Gastroesophageal sphincter (tissue), 3 donors: Measurements from ENCODE around the gene SF1.

Experiments used
- CTCF ChIP-seq, 4 experiments: fragments of 200-600 bp in 2 of 4; fragments of 450-650 bp in 2 of 4; sonication (generic) in 1 of 4; IDR thresholded peaks; one replicate each; pipeline ENCODE4 v1.5.1; 2017 to 2019; ENCODE audit warnings: antibody characterized with exemption in 4 of 4, mild to moderate bottlenecking in 2 of 4, moderate library complexity in 2 of 4
- EP300 ChIP-seq: sonication (generic); formaldehyde crosslinking; IDR thresholded peaks from one replicate; pipeline ENCODE4 v1.6.1; 2017; ENCODE audit warnings: antibody characterized with exemption, mild to moderate bottlenecking

GRCh38 chr11:64762674-64763525 lies 15.4 kb downstream of the SF1 start:
- TF ChIP-seq CTCF (IDR thresholded peaks at IDR 0.05) (no peak), EP300 (no peak)
